ENCODE results near the gene IL18. TPM values are rescaled to one million over a fixed set of nuclear protein-coding genes. Genes with fewer than 3 reads are reported as not detected.

Gene IL18
- polyA plus RNA-seq, 4 donors, result 18.6 to 74.0 (median 46.1) TPM

GRCh38 chr11:112123129-112123528, 40.8 kb downstream of the IL18 start:
- Histone ChIP-seq H3K9me3 (ENCODE audit: control insufficient read depth in 2 of 2, insufficient read depth in 1 of 2, low read depth in 1 of 2, low read length in 1 of 2) (no peaks in the 10 kb centered on the region), H3K4me1 (ENCODE audit: control insufficient read depth in 3 of 3, insufficient read depth in 2 of 3, low read depth in 1 of 3, low read length in 2 of 3) (no peaks in the 10 kb centered on the region), H3K4me3 (ENCODE audit: low read depth in 1 of 3, low read length in 3 of 3) (no peak overlapping the region), H3K27me3 (ENCODE audit: control insufficient read depth in 3 of 3, insufficient read depth in 3 of 3, low read length in 3 of 3) (no peaks in the 10 kb centered on the region), H3K36me3 (ENCODE audit: control insufficient read depth in 3 of 3, insufficient read depth in 2 of 3, low read depth in 1 of 3, low read length in 3 of 3) (peaks cover 0 to 2% (median 0%) of the 10 kb centered on the region in 3 donors), H3K27ac (ENCODE audit: low read depth in 1 of 3, low read length in 2 of 3) (no peak overlapping the region)
- no peak for FAIRE-seq
- no peak for DNase-seq
- 67 to 86% (median 73%) methylated on average over 4 of the region's 4 CpGs for WGBS, 3 donors

- Histone ChIP-seq H3K4me3 (ENCODE audit: low read depth in 1 of 3, low read length in 3 of 3) (no peak overlapping the region), H3K27me3 (ENCODE audit: control insufficient read depth in 3 of 3, insufficient read depth in 3 of 3, low read length in 3 of 3) (no peaks in the 10 kb centered on the region), H3K9me3 (ENCODE audit: control insufficient read depth in 2 of 2, insufficient read depth in 1 of 2, low read depth in 1 of 2, low read length in 1 of 2) (no peaks in the 10 kb centered on the region), H3K36me3 (ENCODE audit: control insufficient read depth in 3 of 3, insufficient read depth in 2 of 3, low read depth in 1 of 3, low read length in 3 of 3) (peaks cover 0 to 2% (median 0%) of the 10 kb centered on the region in 3 donors), H3K4me1 (ENCODE audit: control insufficient read depth in 3 of 3, insufficient read depth in 2 of 3, low read depth in 1 of 3, low read length in 2 of 3) (no peaks in the 10 kb centered on the region), H3K27ac (ENCODE audit: low read depth in 1 of 3, low read length in 2 of 3) (no peak overlapping the region)
- 92 to 96% (median 94%) methylated on average over 5 of the region's 5 CpGs for WGBS, 3 donors
- no peak for FAIRE-seq
- no peak for DNase-seq
Measured at GRCh38 chr11:112121981-112122615, 41.8 kb downstream of the IL18 start.

GRCh38 chr11:112118176-112118575, 45.7 kb downstream of the IL18 start:
- no peak for FAIRE-seq
- 76 to 85% (median 77%) methylated on average over 2 of the region's 2 CpGs for WGBS, 3 donors
- DNase-seq, result no peak
- H3K27me3 ChIP-seq (ENCODE audit: control insufficient read depth in 3 of 3, insufficient read depth in 3 of 3, low read length in 3 of 3), result no peaks in the 10 kb centered on the region
- no peak overlapping the region for H3K4me3 ChIP-seq (ENCODE audit: low read depth in 1 of 3, low read length in 3 of 3)
- H3K36me3 ChIP-seq (ENCODE audit: control insufficient read depth in 3 of 3, insufficient read depth in 2 of 3, low read depth in 1 of 3, low read length in 3 of 3), result peaks cover 0 to 2% (median 0%) of the 10 kb centered on the region in 3 donors
- H3K4me1 ChIP-seq (ENCODE audit: control insufficient read depth in 3 of 3, insufficient read depth in 2 of 3, low read depth in 1 of 3, low read length in 2 of 3), result no peaks in the 10 kb centered on the region
- no peak overlapping the region for H3K27ac ChIP-seq (ENCODE audit: low read depth in 1 of 3, low read length in 2 of 3)
- H3K9me3 ChIP-seq (ENCODE audit: control insufficient read depth in 2 of 2, insufficient read depth in 1 of 2, low read depth in 1 of 2, low read length in 1 of 2), result no peaks in the 10 kb centered on the region

DNA sequence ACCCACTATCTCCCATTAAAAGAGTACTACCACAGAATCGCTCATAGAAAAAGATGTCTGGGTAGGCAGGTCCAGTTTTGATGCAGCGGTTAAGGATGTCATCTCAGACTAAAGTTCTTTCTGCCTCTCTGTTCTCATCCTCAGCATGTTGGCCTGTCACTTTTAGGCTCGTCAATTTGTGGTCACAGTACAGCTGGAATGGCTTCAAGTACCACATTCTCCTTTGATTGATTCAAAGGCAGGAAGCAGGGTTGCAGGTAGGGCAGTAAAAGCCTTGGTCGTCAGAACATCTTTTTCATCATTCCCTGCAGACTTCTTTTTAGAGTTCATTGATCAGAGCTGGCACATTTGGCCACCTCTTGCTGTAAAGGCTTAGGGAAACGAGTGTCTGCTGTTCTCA, 48.5 kb downstream of the IL18 start:
- FAIRE-seq, result no peak
- DNase-seq, result no peak
- WGBS, 3 donors, result 70 to 76% (median 74%) methylated on average over 5 of the region's 5 CpGs
- Histone ChIP-seq H3K4me1 (ENCODE audit: control insufficient read depth in 3 of 3, insufficient read depth in 2 of 3, low read depth in 1 of 3, low read length in 2 of 3) (no peaks in the 10 kb centered on the region), H3K36me3 (ENCODE audit: control insufficient read depth in 3 of 3, insufficient read depth in 2 of 3, low read depth in 1 of 3, low read length in 3 of 3) (peaks cover 0 to 2% (median 0%) of the 10 kb centered on the region in 3 donors), H3K4me3 (ENCODE audit: low read depth in 1 of 3, low read length in 3 of 3) (no peak overlapping the region), H3K9me3 (ENCODE audit: control insufficient read depth in 2 of 2, insufficient read depth in 1 of 2, low read depth in 1 of 2, low read length in 1 of 2) (no peaks in the 10 kb centered on the region), H3K27ac (ENCODE audit: low read depth in 1 of 3, low read length in 2 of 3) (no peak overlapping the region), H3K27me3 (ENCODE audit: control insufficient read depth in 3 of 3, insufficient read depth in 3 of 3, low read length in 3 of 3) (no peaks in the 10 kb centered on the region)

DNA sequence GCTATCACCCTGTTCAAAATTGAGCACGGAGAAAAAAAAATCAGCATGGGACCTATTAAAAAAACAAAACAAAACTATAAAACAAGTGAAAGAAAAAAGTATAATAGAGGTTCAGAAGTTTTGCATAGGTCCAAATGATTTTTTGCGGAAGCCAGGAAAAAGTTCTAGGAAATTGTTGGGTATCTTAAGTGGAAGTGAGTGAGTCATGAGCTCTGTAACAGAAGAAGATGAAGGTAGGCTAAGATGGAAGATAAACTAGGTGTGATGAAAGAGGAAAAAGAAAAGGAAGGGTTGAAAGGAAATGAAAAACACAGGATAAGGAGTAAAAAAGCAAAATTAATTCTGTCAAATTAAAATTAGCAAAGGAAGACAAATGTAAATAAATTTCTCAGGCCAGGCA, 49.4 kb downstream of the IL18 start:
- H3K9me3 ChIP-seq (ENCODE audit: control insufficient read depth in 2 of 2, insufficient read depth in 1 of 2, low read depth in 1 of 2, low read length in 1 of 2), result no peaks in the 10 kb centered on the region

DNA sequence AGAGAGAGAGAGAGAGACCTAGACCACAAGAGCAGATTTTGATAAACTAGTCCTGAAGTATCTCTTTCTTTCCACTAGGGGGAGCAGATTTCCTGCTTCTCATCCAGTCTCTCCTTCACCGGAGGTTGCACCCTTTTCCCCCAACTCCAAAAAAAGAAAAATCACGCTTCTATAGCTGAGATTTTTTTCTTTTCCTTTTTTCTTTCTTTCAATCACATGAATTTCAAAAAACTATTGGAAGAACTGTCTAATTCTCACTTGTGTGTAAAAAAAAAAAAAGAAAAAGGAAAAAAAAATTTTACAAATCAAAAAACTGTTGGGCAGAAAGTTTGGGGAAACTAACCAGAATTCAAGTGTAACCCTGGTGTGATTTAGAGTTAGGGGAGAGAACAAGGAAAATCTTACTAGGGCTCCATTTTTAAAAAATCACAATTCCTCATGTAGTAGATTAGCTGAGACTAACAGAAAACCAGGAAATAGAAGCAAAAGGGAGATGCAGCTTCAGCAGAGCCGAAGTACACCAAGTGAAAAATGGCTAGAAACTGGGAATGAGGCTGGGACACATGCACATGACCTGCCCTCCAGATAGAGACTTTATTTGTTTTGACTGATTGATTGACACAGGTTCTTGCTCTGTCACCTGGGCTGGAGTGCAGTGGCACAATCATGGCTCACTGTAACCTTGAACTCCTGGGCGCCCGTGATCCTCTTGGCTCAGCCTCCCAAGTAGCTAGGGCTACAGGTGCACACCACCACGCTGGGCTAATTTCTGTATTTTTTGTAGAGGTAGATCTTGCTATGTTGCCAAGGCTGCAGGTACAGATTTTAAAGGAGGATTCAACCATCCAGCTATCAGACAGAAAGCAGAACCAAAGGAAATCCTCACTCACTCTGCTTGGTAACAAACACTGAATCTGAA, 50.1 kb downstream of the IL18 start:
- H3K27me3 ChIP-seq (ENCODE audit: control insufficient read depth in 3 of 3, insufficient read depth in 3 of 3, low read length in 3 of 3), result no peaks in the 10 kb centered on the region
- no peaks in the 10 kb centered on the region for H3K36me3 ChIP-seq (ENCODE audit: control insufficient read depth in 3 of 3, insufficient read depth in 2 of 3, low read depth in 1 of 3, low read length in 3 of 3)
- H3K4me3 ChIP-seq (ENCODE audit: low read depth in 1 of 3, low read length in 3 of 3), result no peak overlapping the region
- FAIRE-seq, result peak; percentile 49
- no peak overlapping the region for H3K27ac ChIP-seq (ENCODE audit: low read depth in 1 of 3, low read length in 2 of 3)
- WGBS, 3 donors, result 44 to 59% (median 51%) methylated on average over 6 of the region's 6 CpGs
- DNase-seq, result peak; percentile 57 to 69
- H3K4me1 ChIP-seq (ENCODE audit: control insufficient read depth in 3 of 3, insufficient read depth in 2 of 3, low read depth in 1 of 3, low read length in 2 of 3), result no peaks in the 10 kb centered on the region
- H3K9me3 ChIP-seq (ENCODE audit: control insufficient read depth in 2 of 2, insufficient read depth in 1 of 2, low read depth in 1 of 2, low read length in 1 of 2), result no peaks in the 10 kb centered on the region

More for the DNA sequence above, 49.4 kb downstream of the IL18 start:
- Histone ChIP-seq H3K4me3 (ENCODE audit: low read depth in 1 of 3, low read length in 3 of 3) (no peak overlapping the region), H3K27me3 (ENCODE audit: control insufficient read depth in 3 of 3, insufficient read depth in 3 of 3, low read length in 3 of 3) (no peaks in the 10 kb centered on the region), H3K36me3 (ENCODE audit: control insufficient read depth in 3 of 3, insufficient read depth in 2 of 3, low read depth in 1 of 3, low read length in 3 of 3) (peaks cover 0 to 2% (median 0%) of the 10 kb centered on the region in 3 donors), H3K4me1 (ENCODE audit: control insufficient read depth in 3 of 3, insufficient read depth in 2 of 3, low read depth in 1 of 3, low read length in 2 of 3) (no peaks in the 10 kb centered on the region), H3K27ac (ENCODE audit: low read depth in 1 of 3, low read length in 2 of 3) (no peak overlapping the region)
- DNase-seq (no peak), FAIRE-seq (no peak)
- 90 to 97% (median 94%) methylated on average over 2 of the region's 2 CpGs for WGBS, 3 donors

DNA sequence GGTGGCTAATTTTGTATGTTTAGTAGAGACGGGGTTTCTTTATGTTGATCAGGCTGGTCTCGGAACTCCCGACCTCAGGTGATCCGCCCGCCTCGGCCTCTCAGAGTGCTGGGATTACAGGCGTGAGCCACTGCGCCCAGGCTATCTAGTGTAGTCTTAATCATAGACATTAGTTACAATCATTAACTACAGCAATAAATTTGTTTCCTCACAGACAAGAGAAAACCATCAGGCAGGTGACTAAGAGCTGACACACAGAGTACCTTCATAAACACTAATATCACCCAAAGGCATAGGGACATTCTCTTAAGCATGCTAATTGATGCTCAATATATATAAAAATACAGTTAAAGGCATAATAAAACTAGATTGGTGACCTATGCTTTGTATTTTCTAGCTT, 57.8 kb downstream of the IL18 start:
- FAIRE-seq (no peak), DNase-seq (peak; percentile 16 to 51)
- H3K27ac ChIP-seq (ENCODE audit: low read depth in 1 of 3, low read length in 2 of 3), result no peak overlapping the region
- H3K9me3 ChIP-seq (ENCODE audit: control insufficient read depth in 2 of 2, insufficient read depth in 1 of 2, low read depth in 1 of 2, low read length in 1 of 2), result no peaks in the 10 kb centered on the region
- no peaks in the 10 kb centered on the region for H3K27me3 ChIP-seq (ENCODE audit: control insufficient read depth in 3 of 3, insufficient read depth in 3 of 3, low read length in 3 of 3)
- peaks cover 0 to 4% (median 2%) of the 10 kb centered on the region in 3 donors for H3K36me3 ChIP-seq (ENCODE audit: control insufficient read depth in 3 of 3, insufficient read depth in 2 of 3, low read depth in 1 of 3, low read length in 3 of 3)
- H3K4me3 ChIP-seq (ENCODE audit: low read depth in 1 of 3, low read length in 3 of 3), result no peak overlapping the region
- no peaks in the 10 kb centered on the region for H3K4me1 ChIP-seq (ENCODE audit: control insufficient read depth in 3 of 3, insufficient read depth in 2 of 3, low read depth in 1 of 3, low read length in 2 of 3)
- WGBS, 3 donors, result 41 to 68% (median 58%) methylated on average over 8 of the region's 8 CpGs

DNA sequence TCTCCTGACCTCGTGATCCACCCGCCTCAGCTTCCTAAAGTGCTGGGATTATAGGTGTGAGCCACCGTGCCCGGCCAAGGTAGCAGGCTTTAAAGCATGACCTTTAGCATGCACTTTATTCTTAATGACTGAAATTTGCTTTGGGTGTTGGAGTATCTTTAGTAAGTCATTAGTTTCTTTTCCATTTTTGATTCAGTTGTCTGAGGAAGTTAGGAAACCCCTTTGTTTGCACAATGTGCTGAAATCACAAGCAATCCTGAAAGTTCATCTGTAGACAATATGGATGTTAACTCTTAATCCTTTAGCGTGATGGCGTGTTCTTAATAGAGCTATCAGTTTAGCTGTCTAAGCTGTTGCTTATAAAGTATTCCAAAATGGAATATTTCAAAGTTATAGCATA, 60.4 kb downstream of the IL18 start:
- no peak for DNase-seq
- WGBS, 3 donors, result 70 to 81% (median 72%) methylated on average over 6 of the region's 6 CpGs
- no peaks in the 10 kb centered on the region for H3K4me1 ChIP-seq (ENCODE audit: control insufficient read depth in 3 of 3, insufficient read depth in 2 of 3, low read depth in 1 of 3, low read length in 2 of 3)
- no peaks in the 10 kb centered on the region for H3K27me3 ChIP-seq (ENCODE audit: control insufficient read depth in 3 of 3, insufficient read depth in 3 of 3, low read length in 3 of 3)
- peaks cover 0 to 4% (median 2%) of the 10 kb centered on the region in 3 donors for H3K36me3 ChIP-seq (ENCODE audit: control insufficient read depth in 3 of 3, insufficient read depth in 2 of 3, low read depth in 1 of 3, low read length in 3 of 3)
- FAIRE-seq, result no peak
- no peaks in the 10 kb centered on the region for H3K9me3 ChIP-seq (ENCODE audit: control insufficient read depth in 2 of 2, insufficient read depth in 1 of 2, low read depth in 1 of 2, low read length in 1 of 2)
- no peak overlapping the region for H3K27ac ChIP-seq (ENCODE audit: low read depth in 1 of 3, low read length in 2 of 3)
- H3K4me3 ChIP-seq (ENCODE audit: low read depth in 1 of 3, low read length in 3 of 3), result no peak overlapping the region
